Left ventricle myocardium inferior (tissue), 1 donor: ENCODE measurements around the gene RNF214. TPM values are rescaled to one million over a fixed set of nuclear protein-coding genes. Genes with fewer than 3 reads are reported as not detected.

Source experiments
- DNase-seq: peaks from one replicate; pipeline ENCODE4 v3.0.0-alpha.2; 2020
- H3K27ac ChIP-seq: fragments of 200-600 bp; replicated peaks from 2 replicates; pipeline ENCODE4 v1.8.0; 2021
- H3K27me3 ChIP-seq: fragments of 200-600 bp; 2 replicates; pipeline ENCODE4 v1.8.0; 2021; ENCODE audit warnings: low read depth
- H3K36me3 ChIP-seq: fragments of 200-600 bp; 2 replicates; pipeline ENCODE4 v1.8.0; 2021
- H3K4me1 ChIP-seq: fragments of 200-600 bp; 2 replicates; pipeline ENCODE4 v1.8.0; 2021
- H3K4me3 ChIP-seq: fragments of 200-600 bp; 2 replicates; pipeline ENCODE4 v1.8.0; 2021; ENCODE audit warnings: mild to moderate bottlenecking, moderate library complexity
- H3K9me3 ChIP-seq: fragments of 200-600 bp; replicated peaks from 2 replicates; pipeline ENCODE4 v1.8.0; 2021
- CTCF ChIP-seq: fragments of 200-600 bp; IDR thresholded peaks from 2 replicates; pipeline ENCODE4 v1.8.0; 2021; ENCODE audit warnings: antibody characterized with exemption, mild to moderate bottlenecking, borderline replicate concordance
- intact Hi-C: fragments of 100-400 bp; cut with micrococcal nuclease; formaldehyde crosslinking; loops from one replicate; pipeline ENCODE4 v1.11.0; 2022
- total RNA-seq: library from RNA; stranded (reverse); fragmentation: NEBNext Ultra II Directional; extraction: Animal tissue kit (Norgen Biotek cat#: 25700); gene quantifications from one replicate; pipeline ENCODE4 v1.2.1, GENCODE V29; 2021
- donor health status: DM: no; HTN: yes; CAD: no; lungs with severe emphysema.

The RNF214 gene
- total RNA-seq, 1 donor from 2014 or later: 21.1 TPM

- no peak for DNase-seq
- H3K9me3 ChIP-seq: no peaks in the 10 kb centered on the region
- peak overlapping the region; percentile 99 for H3K27ac ChIP-seq
- H3K27me3 ChIP-seq: no peaks in the 10 kb centered on the region
- peaks cover 22% of the 10 kb centered on the region for H3K36me3 ChIP-seq
- H3K4me3 ChIP-seq: peak overlapping the region; percentile 99
- TF ChIP-seq CTCF: no peak
- intact Hi-C loops: no loop called here
- H3K4me1 ChIP-seq: peaks cover 48% of the 10 kb centered on the region
Observed at GRCh38 chr11:117232911-117233409, 489 bp downstream of the RNF214 start.

- intact Hi-C loops: no loop called here
- Histone ChIP-seq H3K27me3 (no peaks in the 10 kb centered on the region), H3K4me1 (peaks cover 16% of the 10 kb centered on the region), H3K36me3 (peaks cover 49% of the 10 kb centered on the region), H3K9me3 (no peaks in the 10 kb centered on the region), H3K4me3 (no peak overlapping the region), H3K27ac (no peak overlapping the region)
- TF ChIP-seq CTCF: no peak
- DNase-seq: no peak
Observed at GRCh38 chr11:117238221-117238620, 5.8 kb downstream of the RNF214 start.

GRCh38 chr11:117239295-117239694 lies 6.8 kb downstream of the RNF214 start:
- H3K36me3 ChIP-seq: peaks cover 58% of the 10 kb centered on the region
- no peak overlapping the region for H3K4me3 ChIP-seq
- H3K4me1 ChIP-seq: peaks cover 6% of the 10 kb centered on the region
- intact Hi-C loops: no loop called here
- H3K27ac ChIP-seq: no peak overlapping the region
- no peak for DNase-seq
- H3K9me3 ChIP-seq: no peaks in the 10 kb centered on the region
- TF ChIP-seq CTCF: no peak
- no peaks in the 10 kb centered on the region for H3K27me3 ChIP-seq

- no peaks in the 10 kb centered on the region for H3K9me3 ChIP-seq
- H3K27me3 ChIP-seq: no peaks in the 10 kb centered on the region
- H3K36me3 ChIP-seq: peaks cover 75% of the 10 kb centered on the region
- no peak for DNase-seq
- no peak overlapping the region for H3K27ac ChIP-seq
- intact Hi-C loops: no loop called here
- no peaks in the 10 kb centered on the region for H3K4me1 ChIP-seq
- TF ChIP-seq CTCF: no peak
- no peak overlapping the region for H3K4me3 ChIP-seq
Observed at GRCh38 chr11:117248341-117248740, 15.9 kb downstream of the RNF214 start.

GRCh38 chr11:117249571-117249970 lies 17.1 kb downstream of the RNF214 start:
- H3K27ac ChIP-seq: no peak overlapping the region
- TF ChIP-seq CTCF: no peak
- no peaks in the 10 kb centered on the region for H3K9me3 ChIP-seq
- no peaks in the 10 kb centered on the region for H3K4me1 ChIP-seq
- intact Hi-C loops: no loop called here
- no peak for DNase-seq
- H3K4me3 ChIP-seq: no peak overlapping the region
- H3K27me3 ChIP-seq: no peaks in the 10 kb centered on the region
- H3K36me3 ChIP-seq: peaks cover 77% of the 10 kb centered on the region
